ENCODE measurements around the gene CALML3.
"Not testable (repeated sequence)": the region's sequence is repeated elsewhere in the genome, so short reads cannot be mapped to it uniquely, and the experiment has no call there.

The CALML3 gene

GRCh38 chr10:5524641-5525560 is at the start of gene CALML3:
CALML3 (plus strand) TSS chr10:5524961; CDS start chr10:5525086, 125 bp downstream.
- no peak for FAIRE-seq

- FAIRE-seq = not testable (repeated sequence)
Observed at GRCh38 chr10:5475088-5475487, 49.7 kb upstream of the CALML3 start.

GRCh38 chr10:5475974-5476807 is 48.6 kb upstream of the CALML3 start:
- not testable (repeated sequence) for FAIRE-seq

GRCh38 chr10:5476918-5477525 is 47.7 kb upstream of the CALML3 start:
- FAIRE-seq = no peak

GRCh38 chr10:5477948-5478693 is 46.6 kb upstream of the CALML3 start:
- no peak for FAIRE-seq

- no peak for FAIRE-seq
Observed at GRCh38 chr10:5478694-5479305, 46.0 kb upstream of the CALML3 start.

GRCh38 chr10:5479481-5480161 is 45.1 kb upstream of the CALML3 start:
- no peak for FAIRE-seq

- no peak for FAIRE-seq
Observed at GRCh38 chr10:5480162-5480941, 44.4 kb upstream of the CALML3 start.

- FAIRE-seq = no peak
Observed at GRCh38 chr10:5481121-5481520, 43.6 kb upstream of the CALML3 start.

- FAIRE-seq = no peak
Observed at GRCh38 chr10:5482016-5482415, 42.7 kb upstream of the CALML3 start.

GRCh38 chr10:5484205-5484604 is 40.6 kb upstream of the CALML3 start:
- FAIRE-seq = no peak

GRCh38 chr10:5485290-5485689 is 39.5 kb upstream of the CALML3 start:
- FAIRE-seq = no peak

- no peak for FAIRE-seq
Observed at GRCh38 chr10:5485948-5486852, 38.6 kb upstream of the CALML3 start.

GRCh38 chr10:5486853-5487235 is 37.9 kb upstream of the CALML3 start:
- FAIRE-seq = no peak

- no peak for FAIRE-seq
Observed at GRCh38 chr10:5488272-5489161, 36.2 kb upstream of the CALML3 start.

GRCh38 chr10:5490032-5490431 is 34.7 kb upstream of the CALML3 start:
- FAIRE-seq = no peak

- no peak for FAIRE-seq
Observed at GRCh38 chr10:5490698-5491464, 33.9 kb upstream of the CALML3 start.

- FAIRE-seq = no peak
Observed at GRCh38 chr10:5491477-5491876, 33.3 kb upstream of the CALML3 start.

All from TTC549 (cell line).